GM12892 (cell line): ENCODE measurements around the gene PRKAG2.
"Not testable (repeated sequence)": the region's sequence is repeated elsewhere in the genome, so short reads cannot be mapped to it uniquely, and the experiment has no call there.

ENCODE experiments used
- DNase-seq: peaks from one replicate; pipeline ENCODE4 v3.0.0; 2011; ENCODE audit not compliant: insufficient read length
- FAIRE-seq: peaks from 2 replicates; lab custom pipeline; 2011; peaks lifted over from hg19 to GRCh38; lab: Jason Lieb, UNC
- POLR2A ChIP-seq: IDR thresholded peaks from 2 replicates; pipeline ENCODE4 v1.6.1; 2011; ENCODE audit warnings: low read depth, low read length, control low read depth
- POLR2AphosphoS5 ChIP-seq: IDR thresholded peaks from 2 replicates; pipeline ENCODE4 v1.6.1; 2011; ENCODE audit warnings: low read depth, low read length, control low read depth
- TAF1 ChIP-seq: IDR thresholded peaks from 2 replicates; pipeline ENCODE4 v1.6.1; 2011; ENCODE audit warnings: low read depth, mild to moderate bottlenecking, control low read depth, low read length, borderline replicate concordance

Gene PRKAG2

GRCh38 chr7:151799506-151799905, 77.4 kb downstream of the PRKAG2 start:
- DNase-seq (no peak), FAIRE-seq (no peak)
- TF ChIP-seq POLR2A (no peak), TAF1 (no peak), POLR2AphosphoS5 (no peak)

- FAIRE-seq (no peak), DNase-seq (no peak)
- TF ChIP-seq TAF1 (no peak), POLR2A (no peak), POLR2AphosphoS5 (no peak)
These were observed 78.0 kb downstream of the PRKAG2 start for GRCh38 chr7:151798851-151799448.

GRCh38 chr7:151797667-151798307, 79.1 kb downstream of the PRKAG2 start:
- not testable (repeated sequence) for FAIRE-seq, DNase-seq

GRCh38 chr7:151796871-151797537, 79.9 kb downstream of the PRKAG2 start:
- FAIRE-seq (no peak), DNase-seq (no peak)
- TF ChIP-seq POLR2A = no peak
- TF ChIP-seq TAF1 = no peak
- no peak for TF ChIP-seq POLR2AphosphoS5

GRCh38 chr7:151796091-151796870, 80.6 kb downstream of the PRKAG2 start:
- TF ChIP-seq POLR2A = no peak
- TF ChIP-seq POLR2AphosphoS5 = no peak
- FAIRE-seq = no peak

GRCh38 chr7:151795168-151795811, 81.6 kb downstream of the PRKAG2 start:
- peak; percentile 71 for FAIRE-seq
- DNase-seq = peak; percentile 54
- TF ChIP-seq TAF1 = no peak
- no peak for TF ChIP-seq POLR2A
- no peak for TF ChIP-seq POLR2AphosphoS5

More at GRCh38 chr7:151796091-151796870, 80.6 kb downstream of the PRKAG2 start:
- DNase-seq = no peak

- TF ChIP-seq POLR2A = no peak
- no peak for TF ChIP-seq POLR2AphosphoS5
- no peak for TF ChIP-seq TAF1
- FAIRE-seq (no peak), DNase-seq (no peak)
These were observed 82.3 kb downstream of the PRKAG2 start for GRCh38 chr7:151794508-151795167.

GRCh38 chr7:151793991-151794507, 82.9 kb downstream of the PRKAG2 start:
- DNase-seq (no peak), FAIRE-seq (no peak)

GRCh38 chr7:151793531-151793951, 83.4 kb downstream of the PRKAG2 start:
- TF ChIP-seq POLR2A (no peak), TAF1 (no peak), POLR2AphosphoS5 (no peak)
- DNase-seq (no peak), FAIRE-seq (no peak)

More at GRCh38 chr7:151793991-151794507, 82.9 kb downstream of the PRKAG2 start:
- TF ChIP-seq POLR2A = no peak
- TF ChIP-seq TAF1 = no peak
- TF ChIP-seq POLR2AphosphoS5 = no peak

- DNase-seq = no peak
- FAIRE-seq = no peak
- TF ChIP-seq POLR2AphosphoS5 = no peak
These were observed 84.3 kb downstream of the PRKAG2 start for GRCh38 chr7:151792636-151793035.

GRCh38 chr7:151792086-151792485, 84.8 kb downstream of the PRKAG2 start:
- FAIRE-seq = no peak

More at GRCh38 chr7:151792086-151792485, 84.8 kb downstream of the PRKAG2 start:
- no peak for TF ChIP-seq POLR2A
- TF ChIP-seq POLR2AphosphoS5 = no peak
- TF ChIP-seq TAF1 = no peak
- no peak for DNase-seq
